ENCODE results near the gene TEX29.

The TEX29 gene

GRCh38 chr13:111282425-111282824 is 38.0 kb upstream of the TEX29 start:
- H3K4me3 Mint-ChIP-seq: no peak overlapping the region
- peak overlapping the region in 2 of 3 experiments; percentile 93 to 95 for H3K27ac Mint-ChIP-seq
- no peak for TF ChIP-seq CTCF (IDR thresholded peaks at IDR 0.05; ENCODE audit: unreplicated experiment in 3 of 3)
- peaks cover 74% of the 10 kb centered on the region for H3K36me3 Mint-ChIP-seq (ENCODE audit: low read depth)
- H3K9me3 Mint-ChIP-seq: no peaks in the 10 kb centered on the region
- peaks cover 51% of the 10 kb centered on the region for H3K4me1 Mint-ChIP-seq
- no peaks in the 10 kb centered on the region for H3K27me3 Mint-ChIP-seq (ENCODE audit: low read depth)

GRCh38 chr13:111282997-111283396 is 37.4 kb upstream of the TEX29 start:
- Mint-ChIP-seq H3K4me3 (no peak overlapping the region), H3K9me3 (no peaks in the 10 kb centered on the region), H3K27ac (peak overlapping the region in 1 of 3 experiments; percentile 95), H3K27me3 (ENCODE audit: low read depth) (no peaks in the 10 kb centered on the region), H3K4me1 (peaks cover 54% of the 10 kb centered on the region), H3K36me3 (ENCODE audit: low read depth) (peaks cover 74% of the 10 kb centered on the region)
- no peak for TF ChIP-seq CTCF (IDR thresholded peaks at IDR 0.05; ENCODE audit: unreplicated experiment in 3 of 3)

- no peak overlapping the region for H3K4me3 Mint-ChIP-seq
- H3K9me3 Mint-ChIP-seq: no peaks in the 10 kb centered on the region
- peaks cover 72% of the 10 kb centered on the region for H3K36me3 Mint-ChIP-seq (ENCODE audit: low read depth)
Measured at GRCh38 chr13:111283457-111283856, 37.0 kb upstream of the TEX29 start.

GRCh38 chr13:111283991-111284390 is 36.5 kb upstream of the TEX29 start:
- peaks cover 55% of the 10 kb centered on the region for H3K4me1 Mint-ChIP-seq
- H3K4me3 Mint-ChIP-seq: no peak overlapping the region
- no peaks in the 10 kb centered on the region for H3K27me3 Mint-ChIP-seq (ENCODE audit: low read depth)
- no peak for TF ChIP-seq CTCF (IDR thresholded peaks at IDR 0.05; ENCODE audit: unreplicated experiment in 3 of 3)
- peak overlapping the region in 2 of 3 experiments; percentile 1 to 5 for H3K27ac Mint-ChIP-seq
- peaks cover 71% of the 10 kb centered on the region for H3K36me3 Mint-ChIP-seq (ENCODE audit: low read depth)
- H3K9me3 Mint-ChIP-seq: no peaks in the 10 kb centered on the region

More at GRCh38 chr13:111283457-111283856, 37.0 kb upstream of the TEX29 start:
- Mint-ChIP-seq H3K27ac (peak overlapping the region in 2 of 3 experiments; percentile 1 to 5), H3K4me1 (peaks cover 58% of the 10 kb centered on the region), H3K27me3 (ENCODE audit: low read depth) (no peaks in the 10 kb centered on the region)
- TF ChIP-seq CTCF (IDR thresholded peaks at IDR 0.05; ENCODE audit: unreplicated experiment in 3 of 3): no peak

GRCh38 chr13:111284565-111284964 is 35.9 kb upstream of the TEX29 start:
- H3K27me3 Mint-ChIP-seq (ENCODE audit: low read depth): no peaks in the 10 kb centered on the region
- H3K36me3 Mint-ChIP-seq (ENCODE audit: low read depth): peaks cover 74% of the 10 kb centered on the region
- peaks cover 59% of the 10 kb centered on the region for H3K4me1 Mint-ChIP-seq
- peak overlapping the region in 1 of 3 experiments; percentile 1 for H3K27ac Mint-ChIP-seq
- no peak overlapping the region for H3K4me3 Mint-ChIP-seq
- TF ChIP-seq CTCF (IDR thresholded peaks at IDR 0.05; ENCODE audit: unreplicated experiment in 3 of 3): no peak
- H3K9me3 Mint-ChIP-seq: no peaks in the 10 kb centered on the region

- Mint-ChIP-seq H3K27me3 (ENCODE audit: low read depth) (no peaks in the 10 kb centered on the region), H3K27ac (no peak overlapping the region), H3K4me3 (no peak overlapping the region), H3K9me3 (no peaks in the 10 kb centered on the region), H3K36me3 (ENCODE audit: low read depth) (peaks cover 63% of the 10 kb centered on the region), H3K4me1 (peaks cover 55% of the 10 kb centered on the region)
- TF ChIP-seq CTCF (IDR thresholded peaks at IDR 0.05; ENCODE audit: unreplicated experiment in 3 of 3): no peak
Measured at GRCh38 chr13:111286162-111286561, 34.3 kb upstream of the TEX29 start.

Data from nephron (organoid).